Measurements from ENCODE around the gene WFIKKN1.

WFIKKN1 gene

GRCh38 chr16:625117-625976 is 5.4 kb upstream of the WFIKKN1 start:
- DNase-seq: no peak

GRCh38 chr16:625977-626765 is 4.6 kb upstream of the WFIKKN1 start:
- DNase-seq: no peak

GRCh38 chr16:626787-627453 is 3.9 kb upstream of the WFIKKN1 start:
- DNase-seq: peak; percentile 43 to 62 (median 50)

- no peak for DNase-seq
Measured at GRCh38 chr16:627454-628239, 3.1 kb upstream of the WFIKKN1 start.

- DNase-seq: no peak
Measured at GRCh38 chr16:628321-629061, 2.3 kb upstream of the WFIKKN1 start.

GRCh38 chr16:629185-629832 is 1.5 kb upstream of the WFIKKN1 start:
- DNase-seq: no peak

- DNase-seq: no peak
Measured at GRCh38 chr16:629833-630248, 944 bp upstream of the WFIKKN1 start.

GRCh38 chr16:630249-630814 is 453 bp upstream of the WFIKKN1 start:
- peak in 2 of 3 donors; percentile 18 to 31 for DNase-seq

- no peak for DNase-seq
Measured at GRCh38 chr16:631808-632358, 1.1 kb downstream of the WFIKKN1 start.

GRCh38 chr16:632486-633335 is 1.9 kb downstream of the WFIKKN1 start:
- no peak for DNase-seq

- DNase-seq: no peak
Measured at GRCh38 chr16:633336-634050, 2.7 kb downstream of the WFIKKN1 start.

GRCh38 chr16:634051-634670 is 3.4 kb downstream of the WFIKKN1 start:
- no peak for DNase-seq

- DNase-seq: no peak
Measured at GRCh38 chr16:634996-635395, 4.2 kb downstream of the WFIKKN1 start.

- peak in 1 of 3 donors; percentile 10 for DNase-seq
Measured at GRCh38 chr16:635573-636205, 4.9 kb downstream of the WFIKKN1 start.

GRCh38 chr16:636206-637080 is 5.7 kb downstream of the WFIKKN1 start, which contains the start of gene METTL26:
METTL26 (minus strand) TSS chr16:636305; CDS start chr16:636290, 15 bp downstream.
- peak; percentile 96 to 97 (median 97) for DNase-seq

Data from suppressor macrophage treated with lipopolysaccharide for 1 hour (primary cell).